ENCODE results near the gene ZNF724. TPM values are rescaled to one million over a fixed set of nuclear protein-coding genes. Genes with fewer than 3 reads are reported as not detected.

The ZNF724 gene
- total and polyA plus RNA-seq, 2 of the 4 experiments (the other 2 are of a cell fraction), result 1.8 to 20.1 TPM

DNA sequence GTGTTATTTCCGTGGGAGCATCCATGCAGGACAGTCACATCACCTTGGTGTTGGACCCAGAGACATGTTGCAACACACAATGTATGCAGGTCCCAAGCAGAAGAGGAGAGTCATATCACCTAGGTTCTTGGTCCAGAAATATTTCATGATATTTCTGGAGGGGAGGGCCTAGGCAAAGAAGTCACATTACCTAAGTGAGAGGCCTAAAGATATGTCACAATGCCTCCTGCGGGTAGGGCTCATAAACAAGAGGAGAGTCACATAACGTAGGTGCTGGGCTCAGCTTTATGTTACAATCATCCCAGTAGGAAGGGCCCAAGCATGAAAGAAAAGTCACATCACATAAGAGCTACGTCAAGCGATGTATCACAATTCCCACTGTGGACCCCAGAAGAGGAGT, 10.8 kb upstream of the ZNF724 start:
- Histone ChIP-seq H3K18ac (ENCODE audit: low read depth, low read length) (no peak overlapping the region), H2BK20ac (ENCODE audit: low read depth, low read length) (no peak overlapping the region), H3K27me3 (ENCODE audit: control insufficient read depth, insufficient read depth, low read length) (no peaks in the 10 kb centered on the region), H3K14ac (replicated peaks; ENCODE audit: low read depth, low read length) (no peak overlapping the region), H2BK15ac (ENCODE audit: low read depth, low read length) (no peak overlapping the region), H4K8ac (ENCODE audit: low read depth in 2 of 2, low read length in 2 of 2) (no peak overlapping the region), H3K4me2 (ENCODE audit: low read depth, low read length) (no peak overlapping the region), H2AK9ac (replicated peaks; ENCODE audit: low read depth, low read length, poor library complexity) (no peak overlapping the region), H4K5ac (ENCODE audit: low read depth, low read length) (no peak overlapping the region), H3K27ac (ENCODE audit: insufficient read depth, low read length) (no peak overlapping the region), H3K9ac (ENCODE audit: low read depth, low read length) (no peak overlapping the region), H2AFZ (replicated peaks; ENCODE audit: low read length, poor library complexity) (no peak overlapping the region), H2BK5ac (ENCODE audit: low read depth, low read length, poor library complexity, severe bottlenecking) (no peak overlapping the region), H3K4me3 (ENCODE audit: insufficient read depth, low read depth, low read length) (no peak overlapping the region), H2BK120ac (ENCODE audit: low read depth, low read length) (no peak overlapping the region), H3K79me1 (ENCODE audit: low read depth in 1 of 2, low read length in 2 of 2) (no peaks in the 10 kb centered on the region), H3K9me1 (ENCODE audit: insufficient read depth, low read length) (no peaks in the 10 kb centered on the region), H3K4ac (ENCODE audit: low read depth, low read length) (no peak overlapping the region), H2AK5ac (ENCODE audit: low read depth, low read length) (no peak overlapping the region), H3K23ac (ENCODE audit: low read depth, low read length) (no peak overlapping the region), H3K36me3 (ENCODE audit: control insufficient read depth, insufficient read depth, low read length) (peaks cover 18% of the 10 kb centered on the region), H3K4me1 (ENCODE audit: control insufficient read depth, insufficient read depth, low read length) (no peaks in the 10 kb centered on the region), H3K56ac (ENCODE audit: extremely low read depth, insufficient read depth, low read length) (no peak overlapping the region), H4K20me1 (ENCODE audit: insufficient read depth, low read length) (no peaks in the 10 kb centered on the region), H3K9me3 (ENCODE audit: control insufficient read depth, insufficient read depth, low read length) (no peaks in the 10 kb centered on the region), H4K91ac (ENCODE audit: insufficient read depth, low read depth, low read length) (no peak overlapping the region)
- no peak for DNase-seq
- no TSS peak for BruUV-seq (replicated peaks)
- ATAC-seq (ENCODE audit: low read depth), result no peak
- intact Hi-C loops (cut with micrococcal nuclease), result no loop called here
- in situ Hi-C loops (cut with MboI; ENCODE audit: low sequenced_read_pairs), result loop anchor here (25.0 kb wide), 1 partner anchor 776 kb away; no protein-coding TSS in a partner anchor
- POLR2A ChIA-PET (ENCODE audit: unreplicated experiment), result no interaction called here
- WGBS, 2 experiments (ENCODE audit: extremely low coverage in 2 of 2, insufficient read length in 1 of 2), result 60% methylated on average over 1 of the region's 5 CpGs; no CpG with 5 or more reads in 1 of the 2 experiments
- TF ChIP-seq, protein P1, sequence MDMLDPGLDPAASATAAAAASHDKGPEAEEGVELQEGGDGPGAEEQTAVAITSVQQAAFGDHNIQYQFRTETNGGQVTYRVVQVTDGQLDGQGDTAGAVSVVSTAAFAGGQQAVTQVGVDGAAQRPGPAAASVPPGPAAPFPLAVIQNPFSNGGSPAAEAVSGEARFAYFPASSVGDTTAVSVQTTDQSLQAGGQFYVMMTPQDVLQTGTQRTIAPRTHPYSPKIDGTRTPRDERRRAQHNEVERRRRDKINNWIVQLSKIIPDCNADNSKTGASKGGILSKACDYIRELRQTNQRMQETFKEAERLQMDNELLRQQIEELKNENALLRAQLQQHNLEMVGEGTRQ (IDR thresholded peaks at IDR 0.05; ENCODE audit: low read depth, low read length), result no peak
- no peak for TF ChIP-seq SMC3 (IDR thresholded peaks at IDR 0.05; ENCODE audit: low read depth, low read length)
- no peak for TF ChIP-seq CHD1 (IDR thresholded peaks at IDR 0.05; ENCODE audit: low read depth, low read length)
- TF ChIP-seq MXI1 (IDR thresholded peaks at IDR 0.05; ENCODE audit: borderline replicate concordance, low read depth, low read length), result no peak
- no peak for TF ChIP-seq RCOR1 (IDR thresholded peaks at IDR 0.05; ENCODE audit: insufficient replicate concordance, low read length)
- TF ChIP-seq, protein P2, sequence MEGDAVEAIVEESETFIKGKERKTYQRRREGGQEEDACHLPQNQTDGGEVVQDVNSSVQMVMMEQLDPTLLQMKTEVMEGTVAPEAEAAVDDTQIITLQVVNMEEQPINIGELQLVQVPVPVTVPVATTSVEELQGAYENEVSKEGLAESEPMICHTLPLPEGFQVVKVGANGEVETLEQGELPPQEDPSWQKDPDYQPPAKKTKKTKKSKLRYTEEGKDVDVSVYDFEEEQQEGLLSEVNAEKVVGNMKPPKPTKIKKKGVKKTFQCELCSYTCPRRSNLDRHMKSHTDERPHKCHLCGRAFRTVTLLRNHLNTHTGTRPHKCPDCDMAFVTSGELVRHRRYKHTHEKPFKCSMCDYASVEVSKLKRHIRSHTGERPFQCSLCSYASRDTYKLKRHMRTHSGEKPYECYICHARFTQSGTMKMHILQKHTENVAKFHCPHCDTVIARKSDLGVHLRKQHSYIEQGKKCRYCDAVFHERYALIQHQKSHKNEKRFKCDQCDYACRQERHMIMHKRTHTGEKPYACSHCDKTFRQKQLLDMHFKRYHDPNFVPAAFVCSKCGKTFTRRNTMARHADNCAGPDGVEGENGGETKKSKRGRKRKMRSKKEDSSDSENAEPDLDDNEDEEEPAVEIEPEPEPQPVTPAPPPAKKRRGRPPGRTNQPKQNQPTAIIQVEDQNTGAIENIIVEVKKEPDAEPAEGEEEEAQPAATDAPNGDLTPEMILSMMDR (conservative IDR thresholded peaks at IDR 0.05; ENCODE audit: low read depth, low read length), result no peak
- no peak for TF ChIP-seq BHLHE40 (IDR thresholded peaks at IDR 0.05; ENCODE audit: low read depth, low read length)
- no peak for TF ChIP-seq FOS (IDR thresholded peaks at IDR 0.05; ENCODE audit: low read depth, low read length)
- TF ChIP-seq CEBPB (IDR thresholded peaks at IDR 0.05; ENCODE audit: low read depth, low read length), result no peak
- TF ChIP-seq NFE2L2 (IDR thresholded peaks at IDR 0.05; ENCODE audit: low read depth, low read length), result no peak
- no peak for TF ChIP-seq POLR2A (IDR thresholded peaks at IDR 0.05; ENCODE audit: low read depth, low read length)
- dilution Hi-C loops (cut with HindIII; ENCODE audit: low sequenced_read_pairs, unreplicated experiment), result no loop called here
- CTCF ChIA-PET, result no interaction called here

Measured in IMR-90 (cell line).